HAP-1 (cell line): ENCODE data around the gene TASP1.
"Not testable (repeated sequence)": the region's sequence is repeated elsewhere in the genome, so short reads cannot be mapped to it uniquely, and the experiment has no call there.

Source experiments
- DNase-seq, 2 experiments: peaks; one replicate each; pipeline ENCODE4 v3.0.0-alpha.2; 2016 to 2020; ENCODE audit warnings: low spot score in 2 of 2
- H3K27me3 ChIP-seq: fragments of 250-450 bp; sonication (Bioruptor Pico); 2 replicates; pipeline ENCODE4 v1.5.1; 2020; ENCODE audit warnings: low read depth, mild to moderate bottlenecking, moderate library complexity
- H3K36me3 ChIP-seq: fragments of 250-450 bp; sonication (Bioruptor Pico); replicated peaks from 2 replicates; pipeline ENCODE4 v1.5.1; 2020; ENCODE audit warnings: mild to moderate bottlenecking
- H3K4me1 ChIP-seq: fragments of 250-450 bp; sonication (Bioruptor Pico); 2 replicates; pipeline ENCODE4 v1.5.1; 2020; ENCODE audit warnings: mild to moderate bottlenecking
- H3K4me3 ChIP-seq: fragments of 250-450 bp; sonication (Bioruptor Pico); 2 replicates; pipeline ENCODE4 v1.5.1; 2020; ENCODE audit warnings: mild to moderate bottlenecking, moderate library complexity
- H3K9me3 ChIP-seq: fragments of 250-450 bp; sonication (Bioruptor Pico); 2 replicates; pipeline ENCODE4 v1.5.1; 2020; ENCODE audit warnings: mild to moderate bottlenecking, moderate library complexity
- in situ Hi-C: fragments of 300-500 bp; cut with MboI; formaldehyde crosslinking; loops from 3 replicates; pipeline ENCODE4 v1.14.3; 2020; ENCODE audit warnings: low sequenced_read_pairs, inconsistent platforms, mixed read lengths

TASP1 gene

GRCh38 chr20:13358936-13359335 is 279.8 kb downstream of the TASP1 start:
- H3K27me3 ChIP-seq, DNase-seq, in situ Hi-C loops, H3K36me3 ChIP-seq, H3K9me3 ChIP-seq, H3K4me3 ChIP-seq: not testable (repeated sequence)
- peaks cover 18% of the 10 kb centered on the region for H3K4me1 ChIP-seq

- DNase-seq, H3K36me3 ChIP-seq, H3K9me3 ChIP-seq, in situ Hi-C loops, H3K27me3 ChIP-seq, H3K4me3 ChIP-seq: not testable (repeated sequence)
- peaks cover 18% of the 10 kb centered on the region for H3K4me1 ChIP-seq
Measured at GRCh38 chr20:13357782-13358181, 280.9 kb downstream of the TASP1 start.

DNA sequence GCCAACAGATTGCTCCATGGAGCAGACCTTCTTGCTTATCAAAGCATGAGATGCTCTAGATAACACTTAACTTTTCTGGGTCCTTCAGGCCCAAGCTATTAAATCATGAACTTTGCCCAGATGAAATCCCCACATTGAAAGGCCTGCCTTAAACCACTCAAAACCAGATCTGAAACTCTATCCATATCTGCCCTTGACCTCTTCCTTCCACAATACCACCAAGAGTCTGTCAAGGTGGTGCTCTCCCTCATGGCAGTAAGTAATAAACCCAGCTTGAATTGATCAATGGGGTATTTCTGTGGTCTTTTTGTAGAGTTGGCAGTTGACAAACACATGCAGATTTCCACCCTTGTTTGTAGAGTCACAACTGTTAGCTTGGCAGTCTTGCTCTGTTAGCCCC is 282.1 kb downstream of the TASP1 start:
- H3K9me3 ChIP-seq: no peaks in the 10 kb centered on the region
- no peak for DNase-seq
- H3K4me3 ChIP-seq: no peak overlapping the region
- peaks cover 18% of the 10 kb centered on the region for H3K4me1 ChIP-seq
- in situ Hi-C loops: no loop called here
- no peaks in the 10 kb centered on the region for H3K36me3 ChIP-seq
- no peaks in the 10 kb centered on the region for H3K27me3 ChIP-seq

- no peaks in the 10 kb centered on the region for H3K27me3 ChIP-seq
- in situ Hi-C loops: no loop called here
- peak; percentile 9 to 85 for DNase-seq
- H3K4me3 ChIP-seq: no peak overlapping the region
- no peaks in the 10 kb centered on the region for H3K36me3 ChIP-seq
- peaks cover 18% of the 10 kb centered on the region for H3K4me1 ChIP-seq
- no peaks in the 10 kb centered on the region for H3K9me3 ChIP-seq
Measured at GRCh38 chr20:13355941-13356486, 282.7 kb downstream of the TASP1 start.

DNA sequence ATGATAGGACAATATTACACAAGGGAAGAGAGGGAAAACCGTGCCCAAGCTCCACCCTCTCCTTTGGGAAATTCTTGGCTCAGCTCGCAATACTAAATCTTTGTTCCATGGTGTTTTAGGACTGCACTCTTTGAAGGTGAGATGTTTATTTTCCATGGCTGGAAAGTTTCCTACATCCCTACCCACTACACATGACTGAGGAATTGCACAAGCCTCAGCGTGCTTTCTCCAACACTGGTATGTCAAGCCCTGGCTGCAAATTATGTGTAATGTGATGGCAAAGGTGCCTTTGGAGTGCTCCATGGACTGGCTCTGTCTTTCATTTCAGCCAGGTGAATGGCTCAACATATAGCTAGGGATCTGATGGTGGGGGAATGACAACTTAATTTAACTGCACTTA is 283.3 kb downstream of the TASP1 start:
- Histone ChIP-seq H3K36me3 (no peaks in the 10 kb centered on the region), H3K4me1 (peaks cover 18% of the 10 kb centered on the region), H3K27me3 (no peaks in the 10 kb centered on the region), H3K4me3 (no peak overlapping the region), H3K9me3 (no peaks in the 10 kb centered on the region)
- in situ Hi-C loops: no loop called here
- DNase-seq: no peak

- Histone ChIP-seq H3K4me1 (peaks cover 18% of the 10 kb centered on the region), H3K9me3 (no peaks in the 10 kb centered on the region), H3K36me3 (no peaks in the 10 kb centered on the region), H3K4me3 (no peak overlapping the region), H3K27me3 (no peaks in the 10 kb centered on the region)
- DNase-seq: no peak
- in situ Hi-C loops: no loop called here
Measured at GRCh38 chr20:13353261-13353945, 285.3 kb downstream of the TASP1 start.

DNA sequence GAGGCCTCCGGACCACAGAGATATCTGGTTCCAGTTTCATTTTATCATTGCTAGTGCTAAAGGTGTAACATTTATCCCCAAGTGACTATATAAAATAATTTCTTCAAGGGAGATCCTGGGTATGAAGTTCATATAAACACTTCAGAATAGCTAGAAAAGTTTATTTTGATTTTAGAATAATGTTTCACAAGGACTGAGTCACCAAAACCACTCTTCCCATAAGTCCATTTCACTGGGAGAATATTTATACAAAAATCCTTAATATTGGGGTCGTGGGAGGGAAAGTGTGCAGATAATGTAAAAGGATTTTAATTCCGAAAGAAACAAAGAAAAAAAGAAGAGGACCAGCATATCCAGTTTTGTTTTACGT is 289.5 kb downstream of the TASP1 start:
- DNase-seq: no peak
- Histone ChIP-seq H3K4me1 (no peaks in the 10 kb centered on the region), H3K36me3 (no peaks in the 10 kb centered on the region), H3K9me3 (no peaks in the 10 kb centered on the region), H3K4me3 (no peak overlapping the region), H3K27me3 (no peaks in the 10 kb centered on the region)
- in situ Hi-C loops: no loop called here

DNA sequence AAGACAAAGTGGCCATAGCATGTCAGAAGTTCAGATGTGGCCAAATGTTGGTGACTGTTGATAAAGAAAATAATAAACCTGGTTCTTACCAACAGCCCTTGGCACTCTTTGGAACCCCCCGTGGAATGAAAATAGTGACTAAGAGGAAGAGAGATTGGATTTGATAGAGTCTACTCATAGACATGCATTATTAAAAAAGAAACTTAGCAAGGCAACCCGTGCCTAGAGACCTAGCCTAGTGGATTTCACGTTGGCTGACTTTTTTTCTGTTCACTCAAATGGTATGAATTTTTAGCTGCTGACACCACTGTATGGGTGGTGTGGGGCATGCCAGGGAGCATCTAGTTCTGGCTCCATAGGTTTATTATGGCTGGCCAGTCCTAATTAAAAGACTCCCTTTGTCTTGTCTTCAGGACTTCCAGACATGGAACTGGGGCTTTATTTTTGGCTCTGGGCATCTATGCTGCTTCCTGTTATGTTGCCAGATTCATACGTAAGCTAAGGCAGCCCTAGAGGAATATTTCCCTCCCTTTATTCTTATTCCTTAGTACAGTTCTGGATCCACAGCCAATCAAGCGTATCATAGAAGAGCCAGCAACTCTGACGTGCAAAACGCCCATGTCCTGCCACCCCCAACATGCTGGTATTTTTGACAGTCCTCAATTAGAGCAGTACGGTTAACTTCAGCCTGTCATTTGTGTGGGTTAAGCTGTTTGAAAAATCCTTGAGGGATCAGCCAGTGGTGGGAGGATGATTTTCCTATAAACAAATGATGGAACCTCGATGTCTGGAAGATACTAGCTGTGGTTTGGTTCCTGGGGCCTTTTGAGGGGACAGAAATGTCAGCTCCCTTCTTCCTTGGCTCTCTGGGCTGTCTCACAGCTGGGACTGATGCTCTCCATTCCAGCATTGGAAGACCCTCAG is 290.2 kb downstream of the TASP1 start:
- Histone ChIP-seq H3K27me3 (no peaks in the 10 kb centered on the region), H3K9me3 (no peaks in the 10 kb centered on the region), H3K36me3 (no peaks in the 10 kb centered on the region), H3K4me3 (no peak overlapping the region), H3K4me1 (no peaks in the 10 kb centered on the region)
- DNase-seq: no peak
- in situ Hi-C loops: no loop called here

GRCh38 chr20:13344671-13345070 is 294.1 kb downstream of the TASP1 start:
- no peaks in the 10 kb centered on the region for H3K36me3 ChIP-seq
- no peaks in the 10 kb centered on the region for H3K4me1 ChIP-seq
- H3K27me3 ChIP-seq: no peaks in the 10 kb centered on the region
- H3K4me3 ChIP-seq: no peak overlapping the region
- in situ Hi-C loops: no loop called here
- H3K9me3 ChIP-seq: no peaks in the 10 kb centered on the region
- DNase-seq: no peak

DNA sequence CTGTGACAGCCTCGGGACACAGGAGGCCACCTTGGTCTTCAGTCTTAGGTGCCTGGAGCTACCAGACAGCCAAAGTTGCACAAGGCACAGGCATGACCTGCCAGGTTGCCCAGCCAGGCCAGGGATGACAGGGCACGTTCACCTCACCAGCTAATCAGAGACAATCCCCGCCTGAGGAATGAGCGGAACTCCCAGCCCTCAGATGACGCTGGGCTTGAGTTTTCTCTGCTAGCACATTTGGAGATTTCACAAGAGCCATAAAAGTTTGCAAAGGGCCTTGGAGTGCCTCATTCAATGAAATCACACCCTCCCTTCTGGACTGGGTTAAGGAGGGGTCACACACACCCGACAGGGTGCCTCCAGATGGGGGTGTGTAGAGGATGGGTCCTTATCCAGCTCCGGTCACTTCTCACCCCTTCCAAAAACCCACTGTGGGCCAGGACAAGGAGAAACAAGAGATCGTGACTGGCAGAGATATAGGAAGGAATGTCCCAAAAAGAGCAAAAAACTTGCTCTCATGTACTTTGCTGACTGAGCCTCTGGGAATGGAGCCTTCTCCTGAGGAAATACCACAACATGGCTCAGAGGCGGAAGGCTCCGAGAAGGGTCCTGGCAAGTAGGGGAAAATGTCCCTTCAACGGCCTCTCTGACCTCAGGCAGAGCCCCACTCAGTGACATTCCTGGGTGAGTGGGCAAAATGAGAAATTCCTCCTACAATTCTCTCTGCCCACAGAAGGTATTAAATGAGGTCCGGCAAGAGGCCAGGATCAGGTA is 296.1 kb downstream of the TASP1 start:
- no peaks in the 10 kb centered on the region for H3K36me3 ChIP-seq
- H3K27me3 ChIP-seq: no peaks in the 10 kb centered on the region
- no peak for DNase-seq
- H3K4me1 ChIP-seq: no peaks in the 10 kb centered on the region
- no peaks in the 10 kb centered on the region for H3K9me3 ChIP-seq
- in situ Hi-C loops: no loop called here
- H3K4me3 ChIP-seq: no peak overlapping the region

DNA sequence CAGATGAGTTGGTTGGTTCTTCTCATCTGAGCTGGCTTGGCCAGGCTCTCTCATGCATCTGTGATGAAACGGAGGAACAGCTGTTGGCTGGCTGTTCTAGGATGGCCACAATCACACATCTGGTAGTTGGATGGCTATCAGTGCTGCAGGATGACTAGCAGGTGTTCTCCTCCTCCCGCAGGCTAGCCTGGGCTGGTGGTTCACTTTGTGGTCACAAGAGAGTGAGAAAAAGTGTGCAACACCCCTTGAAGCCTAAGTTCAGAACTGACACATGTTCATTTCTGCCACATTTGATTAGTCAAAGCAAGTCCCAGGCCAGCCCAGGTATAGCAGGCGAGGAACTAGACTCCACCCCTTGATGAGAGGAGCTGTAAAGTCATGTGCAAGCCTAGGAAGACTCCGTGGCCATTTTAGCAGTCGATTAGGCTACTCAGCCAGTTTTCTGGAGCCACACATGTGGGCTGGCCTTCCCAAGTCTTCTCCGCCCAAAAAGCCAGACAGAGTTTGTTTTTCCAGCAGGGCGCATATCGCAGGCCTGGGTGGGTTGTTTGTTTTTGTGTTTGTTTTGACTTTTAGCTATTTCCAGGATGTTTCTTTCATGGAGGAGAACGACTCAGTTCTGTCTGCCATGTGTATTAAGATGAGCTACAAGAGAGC is 296.9 kb downstream of the TASP1 start:
- in situ Hi-C loops: no loop called here
- H3K27me3 ChIP-seq: no peaks in the 10 kb centered on the region
- no peaks in the 10 kb centered on the region for H3K4me1 ChIP-seq
- DNase-seq: no peak
- no peaks in the 10 kb centered on the region for H3K9me3 ChIP-seq
- no peaks in the 10 kb centered on the region for H3K36me3 ChIP-seq
- no peak overlapping the region for H3K4me3 ChIP-seq

DNA sequence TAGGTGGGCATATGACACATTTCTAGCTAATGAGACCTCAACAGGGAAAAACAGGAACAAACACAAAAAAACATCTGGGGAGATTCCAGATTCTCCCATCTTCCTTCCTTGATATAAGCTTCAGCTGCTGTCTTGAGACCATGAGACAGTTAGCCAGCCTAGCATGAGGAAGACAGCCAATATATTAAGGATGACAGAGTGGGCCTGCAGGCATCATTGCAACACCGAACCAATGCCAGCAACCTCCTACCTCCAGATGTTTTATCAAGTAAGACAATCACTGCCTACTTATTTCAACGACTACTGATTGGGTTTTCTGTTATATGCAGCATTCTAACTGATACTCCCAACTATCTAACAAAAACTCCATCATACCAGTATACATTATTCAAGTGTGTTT is 298.6 kb downstream of the TASP1 start:
- Histone ChIP-seq H3K27me3 (no peaks in the 10 kb centered on the region), H3K9me3 (no peaks in the 10 kb centered on the region), H3K4me3 (no peak overlapping the region), H3K4me1 (no peaks in the 10 kb centered on the region), H3K36me3 (no peaks in the 10 kb centered on the region)
- in situ Hi-C loops: no loop called here
- no peak for DNase-seq
